DOHH2 (cell line): ENCODE results near the gene RIPK4.

Source experiments
- H3F3A ChIP-seq: fragments of 200-600 bp; sonication (generic), shearing (Covaris generic); 2 replicates; pipeline ENCODE4 v1.6.0; 2016; ENCODE audit warnings: antibody characterized with exemption, mild to moderate bottlenecking; ENCODE audit not compliant: control insufficient read depth, insufficient read depth
- H3K27ac ChIP-seq: fragments of 200-600 bp; sonication (generic); 2 replicates; pipeline ENCODE4 v1.5.1; 2014; ENCODE audit warnings: low read depth, mild to moderate bottlenecking, low read length, moderate library complexity
- H3K27me3 ChIP-seq: fragments of 200-600 bp; sonication (generic); 2 replicates; pipeline ENCODE4 v1.6.1; 2014; ENCODE audit warnings: mild to moderate bottlenecking, low read length, mixed read lengths; ENCODE audit not compliant: control insufficient read depth
- H3K36me3 ChIP-seq: fragments of 200-600 bp; sonication (generic); 2 replicates; pipeline ENCODE4 v1.6.1; 2014; ENCODE audit warnings: mild to moderate bottlenecking, low read length, moderate library complexity, mixed read lengths; ENCODE audit not compliant: control insufficient read depth
- H3K4me1 ChIP-seq: fragments of 200-600 bp; sonication (generic); 2 replicates; pipeline ENCODE4 v1.6.1; 2014; ENCODE audit warnings: mild to moderate bottlenecking, low read length, mixed read lengths; ENCODE audit not compliant: control insufficient read depth
- H3K4me2 ChIP-seq: fragments of 200-600 bp; sonication (generic); 2 replicates; pipeline ENCODE4 v1.6.0; 2014; ENCODE audit warnings: mild to moderate bottlenecking, low read length, moderate library complexity
- H3K4me3 ChIP-seq: fragments of 200-600 bp; sonication (generic); 2 replicates; pipeline ENCODE4 v1.5.1; 2014; ENCODE audit warnings: mild to moderate bottlenecking, low read length, mixed read lengths
- H3K79me2 ChIP-seq: fragments of 200-600 bp; sonication (generic); 2 replicates; pipeline ENCODE4 v1.6.1; 2014; ENCODE audit warnings: mild to moderate bottlenecking, low read length, mixed read lengths; ENCODE audit not compliant: control insufficient read depth
- H3K9me2 ChIP-seq: fragments of 200-600 bp; sonication (generic); replicated peaks from 2 replicates; pipeline ENCODE4 v1.6.1; 2014; ENCODE audit warnings: mild to moderate bottlenecking, low read length, mixed read lengths; ENCODE audit not compliant: control insufficient read depth
- H3K9me3 ChIP-seq: fragments of 200-600 bp; sonication (generic); 2 replicates; pipeline ENCODE4 v1.6.1; 2014; ENCODE audit warnings: antibody characterized with exemption, low read length, mixed read lengths; ENCODE audit not compliant: control insufficient read depth, insufficient read depth
- H4K20me1 ChIP-seq: fragments of 200-600 bp; sonication (generic); 2 replicates; pipeline ENCODE4 v1.6.0; 2014; ENCODE audit warnings: low read depth, mild to moderate bottlenecking, antibody characterized with exemption, low read length, moderate library complexity; ENCODE audit not compliant: control insufficient read depth, insufficient read depth
- EZH2phosphoT487 ChIP-seq: fragments of 200-600 bp; sonication (generic); IDR thresholded peaks from 2 replicates; pipeline ENCODE4 v1.6.1; 2017; ENCODE audit warnings: borderline replicate concordance, mild to moderate bottlenecking, antibody characterized with exemption, low read length, moderate library complexity, mixed read lengths
- TF ChIP-seq, protein P1 (sequence below): fragments of 200-600 bp; sonication (generic); IDR thresholded peaks from one replicate; pipeline ENCODE4 v1.5.1; 2014; ENCODE audit warnings: antibody characterized with exemption, mild to moderate bottlenecking, low read depth, low read length; ENCODE audit not compliant: poor library complexity, severe bottlenecking

The RIPK4 gene

DNA sequence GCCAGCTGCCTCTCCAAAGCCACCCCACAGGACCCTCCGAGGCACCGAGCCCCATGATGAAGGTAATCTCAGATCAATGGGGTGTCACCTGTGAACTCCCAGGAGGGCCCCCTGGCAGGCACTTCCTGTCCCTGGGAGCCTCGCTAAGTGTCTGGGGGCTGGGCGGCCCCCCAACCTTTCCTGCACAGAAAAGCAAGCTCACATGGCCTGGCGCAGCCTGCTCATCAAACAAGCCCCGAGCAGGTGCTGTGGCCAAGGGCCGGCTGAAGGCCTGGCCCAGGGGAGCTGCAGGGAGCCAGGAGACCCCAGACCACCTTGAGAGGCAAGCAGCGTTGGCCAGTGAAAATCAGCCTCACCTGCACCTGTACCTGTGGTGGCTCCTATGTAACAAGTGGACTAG lies 2.9 kb downstream of the RIPK4 start:
- H3K9me3 ChIP-seq = no peaks in the 10 kb centered on the region
- no peak overlapping the region for H3K27ac ChIP-seq
- H3K36me3 ChIP-seq = no peaks in the 10 kb centered on the region
- no peaks in the 10 kb centered on the region for H3K79me2 ChIP-seq
- peaks cover 6% of the 10 kb centered on the region for H3K4me1 ChIP-seq
- no peak overlapping the region for H3K4me2 ChIP-seq
- H3K9me2 ChIP-seq = no peaks in the 10 kb centered on the region
- no peak overlapping the region for H3K4me3 ChIP-seq
- no peak for TF ChIP-seq EZH2phosphoT487
- TF ChIP-seq, protein P1, sequence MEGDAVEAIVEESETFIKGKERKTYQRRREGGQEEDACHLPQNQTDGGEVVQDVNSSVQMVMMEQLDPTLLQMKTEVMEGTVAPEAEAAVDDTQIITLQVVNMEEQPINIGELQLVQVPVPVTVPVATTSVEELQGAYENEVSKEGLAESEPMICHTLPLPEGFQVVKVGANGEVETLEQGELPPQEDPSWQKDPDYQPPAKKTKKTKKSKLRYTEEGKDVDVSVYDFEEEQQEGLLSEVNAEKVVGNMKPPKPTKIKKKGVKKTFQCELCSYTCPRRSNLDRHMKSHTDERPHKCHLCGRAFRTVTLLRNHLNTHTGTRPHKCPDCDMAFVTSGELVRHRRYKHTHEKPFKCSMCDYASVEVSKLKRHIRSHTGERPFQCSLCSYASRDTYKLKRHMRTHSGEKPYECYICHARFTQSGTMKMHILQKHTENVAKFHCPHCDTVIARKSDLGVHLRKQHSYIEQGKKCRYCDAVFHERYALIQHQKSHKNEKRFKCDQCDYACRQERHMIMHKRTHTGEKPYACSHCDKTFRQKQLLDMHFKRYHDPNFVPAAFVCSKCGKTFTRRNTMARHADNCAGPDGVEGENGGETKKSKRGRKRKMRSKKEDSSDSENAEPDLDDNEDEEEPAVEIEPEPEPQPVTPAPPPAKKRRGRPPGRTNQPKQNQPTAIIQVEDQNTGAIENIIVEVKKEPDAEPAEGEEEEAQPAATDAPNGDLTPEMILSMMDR = no peak
- H3F3A ChIP-seq = no peaks in the 10 kb centered on the region
- no peaks in the 10 kb centered on the region for H4K20me1 ChIP-seq
- H3K27me3 ChIP-seq = peaks cover 34% of the 10 kb centered on the region

DNA sequence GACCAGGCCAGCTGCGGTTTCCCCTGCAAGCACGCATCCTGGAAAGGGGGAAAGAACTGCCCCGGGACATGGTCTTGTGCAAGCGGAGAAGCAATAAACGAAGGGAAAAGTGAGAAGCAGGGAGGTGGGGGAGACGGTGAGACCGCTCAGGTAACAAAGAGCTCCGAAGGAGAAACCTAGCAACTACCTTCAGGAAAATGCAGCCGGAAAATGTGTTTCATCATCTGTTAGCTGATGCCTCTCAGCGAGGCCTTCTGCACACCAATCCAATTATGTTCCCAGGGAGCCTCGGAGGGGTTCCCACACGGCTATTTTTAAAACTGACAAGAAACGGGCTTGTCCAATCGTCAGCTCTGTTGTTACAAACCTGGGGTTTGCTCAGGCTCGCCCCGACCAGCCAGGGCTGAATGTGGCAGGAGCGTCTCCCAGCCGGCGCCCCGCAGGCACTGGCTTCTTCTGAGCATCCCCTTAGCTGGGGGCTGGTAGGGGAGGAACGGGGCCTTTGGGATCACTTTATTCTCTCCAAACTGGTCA lies 3.4 kb downstream of the RIPK4 start:
- no peaks in the 10 kb centered on the region for H3K36me3 ChIP-seq
- no peak overlapping the region for H3K27ac ChIP-seq
- no peak overlapping the region for H3K4me3 ChIP-seq
- no peaks in the 10 kb centered on the region for H3K79me2 ChIP-seq
- H3K4me1 ChIP-seq = peaks cover 6% of the 10 kb centered on the region
- TF ChIP-seq EZH2phosphoT487 = no peak
- TF ChIP-seq, protein P1 = no peak
- H3K4me2 ChIP-seq = no peak overlapping the region
- no peaks in the 10 kb centered on the region for H3F3A ChIP-seq
- no peaks in the 10 kb centered on the region for H3K9me3 ChIP-seq
- peaks cover 30% of the 10 kb centered on the region for H3K27me3 ChIP-seq
- H3K9me2 ChIP-seq = no peaks in the 10 kb centered on the region
- H4K20me1 ChIP-seq = no peaks in the 10 kb centered on the region

DNA sequence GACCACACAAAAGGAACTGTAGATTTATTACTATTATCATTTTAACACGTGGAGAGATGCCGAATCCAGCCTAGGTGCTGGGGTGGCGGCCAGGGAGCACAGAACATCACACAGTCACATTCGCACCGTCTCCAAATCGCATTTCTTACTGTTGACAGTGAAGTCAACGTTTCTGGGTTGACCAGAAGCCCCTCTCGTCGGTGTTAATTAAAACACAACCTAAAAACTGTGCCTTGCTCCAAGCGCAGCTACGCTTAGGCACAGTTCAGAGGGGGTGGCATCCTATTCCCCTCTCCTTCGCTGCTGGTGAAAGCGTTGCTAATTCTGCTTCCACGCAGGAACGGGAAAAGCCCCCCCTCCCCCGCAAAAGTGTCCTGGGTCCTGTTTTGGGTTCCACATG lies 4.1 kb downstream of the RIPK4 start:
- no peak overlapping the region for H3K4me3 ChIP-seq
- H3K79me2 ChIP-seq = no peaks in the 10 kb centered on the region
- H3K4me2 ChIP-seq = no peak overlapping the region
- TF ChIP-seq EZH2phosphoT487 = no peak
- TF ChIP-seq, protein P1 = no peak
- H3F3A ChIP-seq = no peaks in the 10 kb centered on the region
- no peaks in the 10 kb centered on the region for H3K9me2 ChIP-seq
- no peaks in the 10 kb centered on the region for H4K20me1 ChIP-seq
- H3K27me3 ChIP-seq = peaks cover 24% of the 10 kb centered on the region
- H3K4me1 ChIP-seq = peaks cover under 1% of the 10 kb centered on the region
- no peaks in the 10 kb centered on the region for H3K36me3 ChIP-seq
- H3K9me3 ChIP-seq = no peaks in the 10 kb centered on the region
- no peak overlapping the region for H3K27ac ChIP-seq
